ENCODE results near the gene KIF13A. TPM values are rescaled to one million over a fixed set of nuclear protein-coding genes. Genes with fewer than 3 reads are reported as not detected.

KIF13A gene
- total and polyA plus RNA-seq, 10 of the 15 experiments (the other 5 are each of a cell fraction or from before 2014, with no cell fraction given) = 0.02 to 0.26 (median 0.13) TPM; not detected in 2

DNA sequence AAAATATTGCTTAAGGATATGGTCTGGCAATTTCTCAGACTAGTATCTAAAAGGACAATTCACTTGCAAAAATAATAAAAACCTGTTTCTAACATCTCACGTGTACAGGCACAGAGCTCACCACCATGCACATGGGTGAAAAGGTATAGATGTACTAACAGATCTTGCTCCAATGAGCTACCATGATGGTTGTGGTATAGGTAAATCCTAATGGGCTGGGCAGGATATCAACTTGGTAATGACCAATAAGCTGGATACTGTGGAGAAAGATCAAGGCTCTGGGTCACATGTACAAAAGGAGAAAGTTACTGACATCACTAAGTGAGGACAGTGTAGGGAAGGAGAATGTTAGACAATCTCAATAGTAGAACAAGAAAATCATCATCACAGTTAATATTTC, 169.7 kb downstream of the KIF13A start:
- POLR2A ChIA-PET = no interaction called here
- BruUV-seq (replicated peaks) = no TSS peak
- Histone ChIP-seq H3K27ac (ENCODE audit: control insufficient read depth, insufficient read depth) (no peak overlapping the region), H4K20me1 (ENCODE audit: control insufficient read depth, insufficient read depth) (no peaks in the 10 kb centered on the region), H3K9me3 (replicated peaks; ENCODE audit: control insufficient read depth, insufficient read depth, low read length) (no peaks in the 10 kb centered on the region), H3K9ac (ENCODE audit: control insufficient read depth, insufficient read depth, low read length) (no peak overlapping the region), H3K4me1 (ENCODE audit: control insufficient read depth, insufficient read depth, low read length) (no peaks in the 10 kb centered on the region), H3K4me2 (ENCODE audit: control insufficient read depth, insufficient read depth) (no peak overlapping the region), H3K79me2 (ENCODE audit: control insufficient read depth, insufficient read depth, low read length) (no peaks in the 10 kb centered on the region), H3K4me3 (no peak overlapping the region), H2AFZ (ENCODE audit: control insufficient read depth, low read depth, low read length) (no peak overlapping the region), H3K27me3 (replicated peaks in 1 of 2; ENCODE audit: control insufficient read depth in 2 of 2, insufficient read depth in 2 of 2, low read length in 1 of 2) (no peaks in the 10 kb centered on the region), H3K36me3 (ENCODE audit: control insufficient read depth in 2 of 2, insufficient read depth in 2 of 2, low read length in 1 of 2) (no peaks in the 10 kb centered on the region)
- 50% methylated on average over 1 of the region's 1 CpG for WGBS (ENCODE audit: insufficient coverage, insufficient replicate concordance, low lambda C conversion rate, missing lambda C conversion rate)
- CTCF ChIA-PET = interaction anchor here (0.6 to 4.8 kb wide), 11 partner anchors 14 to 821 kb away, joined by 3 to 19 read pairs (median 3); no protein-coding TSS in a partner anchor
- in situ Hi-C loops (cut with MboI) = loop anchor here (5.0 kb wide), 1 partner anchor 660 kb away; no protein-coding TSS in a partner anchor
- SMC1A ChIA-PET (ENCODE audit: uncharacterized antibody, unreplicated experiment) = interaction anchor here (0.8 to 4.1 kb wide), 9 partner anchors 10 to 661 kb away, joined by 3 to 16 read pairs (median 3); no protein-coding TSS in a partner anchor
- no peak for ATAC-seq
- intact Hi-C loops (cut with micrococcal nuclease; ENCODE audit: unreplicated experiment) = loop anchor here (10.0 kb wide), 1 partner anchor 307 kb away; the partner anchor contains the start of gene NHLRC1
- TF ChIP-seq MXI1 (IDR thresholded peaks at IDR 0.05; ENCODE audit: low read depth, low read length) = no peak
- TF ChIP-seq, protein P1, sequence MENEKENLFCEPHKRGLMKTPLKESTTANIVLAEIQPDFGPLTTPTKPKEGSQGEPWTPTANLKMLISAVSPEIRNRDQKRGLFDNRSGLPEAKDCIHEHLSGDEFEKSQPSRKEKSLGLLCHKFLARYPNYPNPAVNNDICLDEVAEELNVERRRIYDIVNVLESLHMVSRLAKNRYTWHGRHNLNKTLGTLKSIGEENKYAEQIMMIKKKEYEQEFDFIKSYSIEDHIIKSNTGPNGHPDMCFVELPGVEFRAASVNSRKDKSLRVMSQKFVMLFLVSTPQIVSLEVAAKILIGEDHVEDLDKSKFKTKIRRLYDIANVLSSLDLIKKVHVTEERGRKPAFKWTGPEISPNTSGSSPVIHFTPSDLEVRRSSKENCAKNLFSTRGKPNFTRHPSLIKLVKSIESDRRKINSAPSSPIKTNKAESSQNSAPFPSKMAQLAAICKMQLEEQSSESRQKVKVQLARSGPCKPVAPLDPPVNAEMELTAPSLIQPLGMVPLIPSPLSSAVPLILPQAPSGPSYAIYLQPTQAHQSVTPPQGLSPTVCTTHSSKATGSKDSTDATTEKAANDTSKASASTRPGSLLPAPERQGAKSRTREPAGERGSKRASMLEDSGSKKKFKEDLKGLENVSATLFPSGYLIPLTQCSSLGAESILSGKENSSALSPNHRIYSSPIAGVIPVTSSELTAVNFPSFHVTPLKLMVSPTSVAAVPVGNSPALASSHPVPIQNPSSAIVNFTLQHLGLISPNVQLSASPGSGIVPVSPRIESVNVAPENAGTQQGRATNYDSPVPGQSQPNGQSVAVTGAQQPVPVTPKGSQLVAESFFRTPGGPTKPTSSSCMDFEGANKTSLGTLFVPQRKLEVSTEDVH (IDR thresholded peaks at IDR 0.05; ENCODE audit: low read depth, partially characterized antibody) = no peak
- no peak for TF ChIP-seq ATF7 (IDR thresholded peaks at IDR 0.05; ENCODE audit: low read depth)
- TF ChIP-seq, protein P2, sequence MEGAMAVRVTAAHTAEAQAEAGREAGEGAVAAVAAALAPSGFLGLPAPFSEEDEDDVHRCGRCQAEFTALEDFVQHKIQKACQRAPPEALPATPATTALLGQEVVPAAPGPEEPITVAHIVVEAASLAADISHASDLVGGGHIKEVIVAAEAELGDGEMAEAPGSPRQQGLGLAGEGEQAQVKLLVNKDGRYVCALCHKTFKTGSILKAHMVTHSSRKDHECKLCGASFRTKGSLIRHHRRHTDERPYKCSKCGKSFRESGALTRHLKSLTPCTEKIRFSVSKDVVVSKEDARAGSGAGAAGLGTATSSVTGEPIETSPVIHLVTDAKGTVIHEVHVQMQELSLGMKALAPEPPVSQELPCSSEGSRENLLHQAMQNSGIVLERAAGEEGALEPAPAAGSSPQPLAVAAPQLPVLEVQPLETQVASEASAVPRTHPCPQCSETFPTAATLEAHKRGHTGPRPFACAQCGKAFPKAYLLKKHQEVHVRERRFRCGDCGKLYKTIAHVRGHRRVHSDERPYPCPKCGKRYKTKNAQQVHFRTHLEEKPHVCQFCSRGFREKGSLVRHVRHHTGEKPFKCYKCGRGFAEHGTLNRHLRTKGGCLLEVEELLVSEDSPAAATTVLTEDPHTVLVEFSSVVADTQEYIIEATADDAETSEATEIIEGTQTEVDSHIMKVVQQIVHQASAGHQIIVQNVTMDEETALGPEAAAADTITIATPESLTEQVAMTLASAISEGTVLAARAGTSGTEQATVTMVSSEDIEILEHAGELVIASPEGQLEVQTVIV (IDR thresholded peaks at IDR 0.05; ENCODE audit: borderline replicate concordance, partially characterized antibody) = no peak
- TF ChIP-seq CHD2 (IDR thresholded peaks at IDR 0.05; ENCODE audit: borderline replicate concordance, low read depth, low read length) = no peak
- TF ChIP-seq CEBPB (IDR thresholded peaks at IDR 0.05; ENCODE audit: borderline replicate concordance in 1 of 2, low read depth in 2 of 2, low read length in 2 of 2) = no peak
- TF ChIP-seq MYC (IDR thresholded peaks at IDR 0.05; ENCODE audit: insufficient read depth, insufficient read length, insufficient replicate concordance, low read length, severe bottlenecking) = no peak
- no peak for TF ChIP-seq EED (IDR thresholded peaks at IDR 0.05; ENCODE audit: low read depth)
- no peak for TF ChIP-seq ZNF217 (IDR thresholded peaks at IDR 0.05)
- no peak for DNase-seq (ENCODE audit: low read depth, low spot score)
- RAD21 ChIA-PET (ENCODE audit: unreplicated experiment) = interaction anchor here (1.1 to 1.7 kb wide), 2 partner anchors 14 to 234 kb away, joined by 3 to 6 read pairs; no protein-coding TSS in a partner anchor
- no peak for FAIRE-seq

All from GM12878 (cell line).